Liver (tissue), 9 donors: ENCODE measurements around the gene LRRC49. TPM values are rescaled to one million over a fixed set of nuclear protein-coding genes. Genes with fewer than 3 reads are reported as not detected.

ENCODE experiments used
- DNase-seq: peaks from one replicate; pipeline ENCODE4 v3.0.0-alpha.2; 2017; ENCODE audit warnings: low spot score
- H3K27ac ChIP-seq, 2 donors: one replicate each; pipeline ENCODE4 v1.7.0; 2013; ENCODE audit warnings: inconsistent platforms in 2 of 2, low read length in 2 of 2, control low read depth in 1 of 2, low read depth in 1 of 2, mild to moderate bottlenecking in 1 of 2
- H3K27me3 ChIP-seq, 4 donors: one replicate each; pipeline versions ENCODE4 v1.6.1 to v1.7.0; 2013; ENCODE audit warnings: low read length in 3 of 4, inconsistent platforms in 1 of 4, mild to moderate bottlenecking in 1 of 4, moderate library complexity in 1 of 4; ENCODE audit not compliant: control insufficient read depth in 4 of 4, insufficient read depth in 4 of 4
- H3K36me3 ChIP-seq, 4 donors: one replicate each; pipeline versions ENCODE4 v1.6.1 to v1.7.0; 2013; ENCODE audit warnings: low read length in 3 of 4, mild to moderate bottlenecking in 3 of 4, low read depth in 1 of 4, moderate library complexity in 1 of 4; ENCODE audit not compliant: control insufficient read depth in 4 of 4, insufficient read depth in 3 of 4
- H3K4me1 ChIP-seq, 4 donors: one replicate each; pipeline versions ENCODE4 v1.6.1 to v1.7.0; 2013; ENCODE audit warnings: low read length in 3 of 4, mild to moderate bottlenecking in 3 of 4, moderate library complexity in 1 of 4; ENCODE audit not compliant: control insufficient read depth in 4 of 4, insufficient read depth in 4 of 4
- H3K4me3 ChIP-seq, 3 donors: one replicate each; pipeline versions ENCODE4 v1.6.1 to v1.7.0; 2013; ENCODE audit warnings: low read length in 3 of 3, control low read depth in 1 of 3, low read depth in 1 of 3, mild to moderate bottlenecking in 1 of 3
- H3K9ac ChIP-seq, 2 donors: one replicate each; pipeline ENCODE4 v1.7.0; 2013; ENCODE audit warnings: low read length in 2 of 2, mild to moderate bottlenecking in 2 of 2, moderate library complexity in 2 of 2, control low read depth in 1 of 2, low read depth in 1 of 2
- H3K9me3 ChIP-seq, 4 donors: one replicate each; pipeline versions ENCODE4 v1.6.1 to v1.7.0; 2013; ENCODE audit warnings: low read length in 3 of 4; ENCODE audit not compliant: control insufficient read depth in 4 of 4
- FOXA1 ChIP-seq: IDR thresholded peaks from 2 replicates; pipeline ENCODE4 v1.6.1; 2016; ENCODE audit warnings: antibody characterized with exemption
- FOXA2 ChIP-seq: IDR thresholded peaks from 2 replicates; pipeline ENCODE4 v1.6.1; 2016; ENCODE audit warnings: antibody characterized with exemption
- GABPA ChIP-seq, 2 donors: IDR thresholded peaks in 1 of 2; conservative IDR thresholded peaks in 1 of 2; 2 replicates each; pipeline ENCODE4 v1.6.1; 2016; ENCODE audit warnings: antibody characterized with exemption in 2 of 2, mild to moderate bottlenecking in 1 of 2, moderate library complexity in 1 of 2
- JUND ChIP-seq, 2 donors: IDR thresholded peaks; 2 replicates each; pipeline ENCODE4 v1.6.1; 2016; ENCODE audit warnings: antibody characterized with exemption in 2 of 2
- NR2F2 ChIP-seq: IDR thresholded peaks from 2 replicates; pipeline ENCODE4 v1.6.1; 2016; ENCODE audit warnings: antibody characterized with exemption
- RAD21 ChIP-seq, 2 donors: IDR thresholded peaks; 2 replicates each; pipeline ENCODE4 v1.6.1; 2016; ENCODE audit warnings: antibody characterized with exemption in 2 of 2, mild to moderate bottlenecking in 2 of 2
- RXRA ChIP-seq, 2 donors: IDR thresholded peaks; 2 replicates each; pipeline ENCODE4 v1.6.1; 2017 to 2018; ENCODE audit warnings: antibody characterized with exemption in 2 of 2, mild to moderate bottlenecking in 1 of 2
- SP1 ChIP-seq: IDR thresholded peaks from 2 replicates; pipeline ENCODE4 v1.6.1; 2018; ENCODE audit warnings: antibody characterized with exemption, mild to moderate bottlenecking
- TAF1 ChIP-seq: conservative IDR thresholded peaks from 2 replicates; pipeline ENCODE4 v1.6.1; 2016; ENCODE audit warnings: antibody characterized with exemption, mild to moderate bottlenecking
- YY1 ChIP-seq: IDR thresholded peaks from 2 replicates; pipeline ENCODE4 v1.6.1; 2016; ENCODE audit warnings: antibody characterized with exemption, mild to moderate bottlenecking
- WGBS: extraction: QIAGEN DNeasy Blood & Tissue Kit; methylation state at CpG from one replicate; pipeline ENCODE4 v1.1.7; 2013; 5-methylcytosine and 5-hydroxymethylcytosine counted together
- polyA plus RNA-seq, 2 donors: library from polyadenylated mRNA; stranded (reverse) in 1 of 2; unstranded in 1 of 2; fragments of 200-250 nt in 1 of 2; fragments of >200 nt in 1 of 2; fragmentation: Nextera tagmentation in 1 of 2; extraction: Ambion mirVana in 1 of 2; gene quantifications; one replicate each; pipeline versions ENCODE4 v1.2.1 to v1.2.3, GENCODE V29; 2013 to 2015
- total RNA-seq, 2 donors: library from RNA; depleted of rRNA; stranded (reverse); fragments of >200 nt; gene quantifications; one replicate each; pipeline ENCODE4 v1.2.3, GENCODE V29; 2014
- TF ChIP-seq, protein P1 (sequence below): fragments of 150-350 bp; IDR thresholded peaks from 2 replicates; pipeline ENCODE4 v1.5.1; 2017; ENCODE audit warnings: improper control_type of control experiment, low read depth, low read length; ENCODE audit not compliant: missing input control
- TF ChIP-seq, protein P2 (sequence below): IDR thresholded peaks from 2 replicates; pipeline ENCODE4 v1.6.1; 2016; ENCODE audit warnings: antibody characterized with exemption
- TF ChIP-seq, protein P3 (sequence below): IDR thresholded peaks from 2 replicates; pipeline ENCODE4 v1.6.1; 2016; ENCODE audit warnings: antibody characterized with exemption
- TF ChIP-seq, protein P4 (sequence below): IDR thresholded peaks from 2 replicates; pipeline ENCODE4 v1.6.1; 2016; ENCODE audit warnings: antibody characterized with exemption
- donor health status: healthy.
- donor health status: healthy.
- donor health status: healthy.
- donor health status: healthy.
- donor health status: healthy.

The LRRC49 gene
- total and polyA plus RNA-seq, 4 donors = 0.20 to 1.1 (median 0.31) TPM

DNA sequence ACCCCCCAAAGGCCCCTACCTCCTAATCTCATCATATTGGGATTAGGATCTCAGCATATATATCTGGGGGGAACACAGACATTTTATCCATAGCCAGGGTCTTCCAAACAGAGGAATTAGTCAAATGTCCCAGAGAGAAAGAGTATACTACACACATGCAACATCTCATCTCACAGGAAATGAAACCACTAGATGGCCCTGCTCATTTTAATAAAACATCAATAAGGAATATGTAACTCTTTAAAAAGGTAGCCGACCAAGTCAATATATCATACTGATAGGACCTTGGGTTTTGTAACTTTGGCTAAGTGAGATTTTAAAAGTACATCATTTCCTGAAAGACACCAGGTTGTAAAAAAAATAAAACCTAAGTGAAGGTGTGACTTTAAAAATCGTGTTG is 177.1 kb downstream of the LRRC49 start:
- H3K9ac ChIP-seq = no peak overlapping the region
- WGBS = 56% methylated on average over 2 of the region's 2 CpGs
- DNase-seq = no peak
- no peaks in the 10 kb centered on the region for H3K36me3 ChIP-seq
- no peak overlapping the region for H3K27ac ChIP-seq
- TF ChIP-seq SP1 = no peak
- peak in 1 of 2 donors; percentile 37 for TF ChIP-seq RAD21 (IDR thresholded peaks at IDR 0.05)
- H3K9me3 ChIP-seq = no peaks in the 10 kb centered on the region
- H3K4me1 ChIP-seq = no peaks in the 10 kb centered on the region
- H3K4me3 ChIP-seq = no peak overlapping the region
- H3K27me3 ChIP-seq = no peaks in the 10 kb centered on the region

DNA sequence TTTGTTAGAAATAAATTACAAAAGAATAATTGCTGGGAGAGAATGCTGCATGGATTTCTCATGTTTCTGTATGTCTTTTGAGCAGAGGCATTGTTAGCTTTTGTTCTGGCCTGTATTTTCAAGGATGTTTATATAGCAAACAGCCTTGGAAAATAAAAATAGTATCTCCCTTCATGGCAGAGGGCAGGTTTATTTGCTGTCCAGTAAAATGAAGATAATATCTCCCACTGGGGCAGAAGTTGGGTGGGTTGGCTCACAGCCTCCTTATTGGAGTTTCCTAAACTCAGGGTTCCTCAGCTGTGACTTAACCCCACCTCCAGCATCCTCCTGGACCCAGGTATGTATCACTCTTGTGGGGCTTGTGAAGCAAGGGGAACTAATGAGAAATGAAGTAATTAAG is 178.9 kb downstream of the LRRC49 start:
- no peak for DNase-seq
- H3K27ac ChIP-seq = no peak overlapping the region
- no peak overlapping the region for H3K9ac ChIP-seq
- H3K36me3 ChIP-seq = no peaks in the 10 kb centered on the region
- H3K27me3 ChIP-seq = no peaks in the 10 kb centered on the region
- H3K4me3 ChIP-seq = no peak overlapping the region
- TF ChIP-seq RXRA (IDR thresholded peaks at IDR 0.05) = no peak
- TF ChIP-seq RAD21 (IDR thresholded peaks at IDR 0.05) = no peak
- no peak for TF ChIP-seq SP1
- no peak for TF ChIP-seq FOXA2
- TF ChIP-seq GABPA (IDR thresholded peaks at IDR 0.05 in 1 of 2, conservative IDR thresholded peaks at IDR 0.05 in 1 of 2) = no peak
- no peak for TF ChIP-seq JUND (IDR thresholded peaks at IDR 0.05)
- TF ChIP-seq TAF1 = no peak
- TF ChIP-seq FOXA1 = no peak
- TF ChIP-seq, protein P1, sequence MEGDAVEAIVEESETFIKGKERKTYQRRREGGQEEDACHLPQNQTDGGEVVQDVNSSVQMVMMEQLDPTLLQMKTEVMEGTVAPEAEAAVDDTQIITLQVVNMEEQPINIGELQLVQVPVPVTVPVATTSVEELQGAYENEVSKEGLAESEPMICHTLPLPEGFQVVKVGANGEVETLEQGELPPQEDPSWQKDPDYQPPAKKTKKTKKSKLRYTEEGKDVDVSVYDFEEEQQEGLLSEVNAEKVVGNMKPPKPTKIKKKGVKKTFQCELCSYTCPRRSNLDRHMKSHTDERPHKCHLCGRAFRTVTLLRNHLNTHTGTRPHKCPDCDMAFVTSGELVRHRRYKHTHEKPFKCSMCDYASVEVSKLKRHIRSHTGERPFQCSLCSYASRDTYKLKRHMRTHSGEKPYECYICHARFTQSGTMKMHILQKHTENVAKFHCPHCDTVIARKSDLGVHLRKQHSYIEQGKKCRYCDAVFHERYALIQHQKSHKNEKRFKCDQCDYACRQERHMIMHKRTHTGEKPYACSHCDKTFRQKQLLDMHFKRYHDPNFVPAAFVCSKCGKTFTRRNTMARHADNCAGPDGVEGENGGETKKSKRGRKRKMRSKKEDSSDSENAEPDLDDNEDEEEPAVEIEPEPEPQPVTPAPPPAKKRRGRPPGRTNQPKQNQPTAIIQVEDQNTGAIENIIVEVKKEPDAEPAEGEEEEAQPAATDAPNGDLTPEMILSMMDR = no peak
- TF ChIP-seq, protein P2, sequence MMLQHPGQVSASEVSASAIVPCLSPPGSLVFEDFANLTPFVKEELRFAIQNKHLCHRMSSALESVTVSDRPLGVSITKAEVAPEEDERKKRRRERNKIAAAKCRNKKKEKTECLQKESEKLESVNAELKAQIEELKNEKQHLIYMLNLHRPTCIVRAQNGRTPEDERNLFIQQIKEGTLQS = no peak
- TF ChIP-seq NR2F2 = no peak
- no peak for TF ChIP-seq YY1
- H3K9me3 ChIP-seq = no peaks in the 10 kb centered on the region
- no peaks in the 10 kb centered on the region for H3K4me1 ChIP-seq

DNA sequence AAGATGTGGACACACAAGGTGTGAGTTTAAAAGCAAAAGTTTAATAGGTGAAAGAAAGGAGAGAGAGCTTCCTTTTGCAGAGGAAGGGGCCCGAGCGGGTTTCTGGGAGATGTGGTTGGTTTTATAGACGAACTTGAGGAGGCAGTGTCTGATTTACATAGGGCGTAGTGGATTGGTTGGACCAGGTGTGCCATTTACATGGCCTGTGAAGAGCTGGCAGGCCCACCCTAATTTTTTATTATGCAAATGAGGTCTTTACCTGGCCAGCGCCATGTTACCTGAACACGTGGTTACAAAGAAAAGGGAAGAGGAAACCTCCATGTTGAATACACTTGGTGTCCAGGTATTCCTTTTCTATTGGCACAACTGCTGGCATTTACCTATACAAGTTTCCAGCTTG is 179.8 kb downstream of the LRRC49 start:
- DNase-seq = no peak
- Histone ChIP-seq H3K9ac (no peak overlapping the region), H3K27me3 (no peaks in the 10 kb centered on the region), H3K4me1 (no peaks in the 10 kb centered on the region), H3K27ac (no peak overlapping the region), H3K36me3 (no peaks in the 10 kb centered on the region), H3K4me3 (no peak overlapping the region), H3K9me3 (no peaks in the 10 kb centered on the region)
- TF ChIP-seq, protein P3, sequence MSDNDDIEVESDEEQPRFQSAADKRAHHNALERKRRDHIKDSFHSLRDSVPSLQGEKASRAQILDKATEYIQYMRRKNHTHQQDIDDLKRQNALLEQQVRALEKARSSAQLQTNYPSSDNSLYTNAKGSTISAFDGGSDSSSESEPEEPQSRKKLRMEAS = no peak
- TF ChIP-seq, protein P4, sequence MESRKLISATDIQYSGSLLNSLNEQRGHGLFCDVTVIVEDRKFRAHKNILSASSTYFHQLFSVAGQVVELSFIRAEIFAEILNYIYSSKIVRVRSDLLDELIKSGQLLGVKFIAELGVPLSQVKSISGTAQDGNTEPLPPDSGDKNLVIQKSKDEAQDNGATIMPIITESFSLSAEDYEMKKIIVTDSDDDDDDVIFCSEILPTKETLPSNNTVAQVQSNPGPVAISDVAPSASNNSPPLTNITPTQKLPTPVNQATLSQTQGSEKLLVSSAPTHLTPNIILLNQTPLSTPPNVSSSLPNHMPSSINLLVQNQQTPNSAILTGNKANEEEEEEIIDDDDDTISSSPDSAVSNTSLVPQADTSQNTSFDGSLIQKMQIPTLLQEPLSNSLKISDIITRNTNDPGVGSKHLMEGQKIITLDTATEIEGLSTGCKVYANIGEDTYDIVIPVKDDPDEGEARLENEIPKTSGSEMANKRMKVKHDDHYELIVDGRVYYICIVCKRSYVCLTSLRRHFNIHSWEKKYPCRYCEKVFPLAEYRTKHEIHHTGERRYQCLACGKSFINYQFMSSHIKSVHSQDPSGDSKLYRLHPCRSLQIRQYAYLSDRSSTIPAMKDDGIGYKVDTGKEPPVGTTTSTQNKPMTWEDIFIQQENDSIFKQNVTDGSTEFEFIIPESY = no peak
- no peak for TF ChIP-seq RAD21 (IDR thresholded peaks at IDR 0.05)
- TF ChIP-seq NR2F2 = no peak
- WGBS = 83% methylated on average over 6 of the region's 6 CpGs
